ENCODE results near the gene SECTM1.
"Not testable (repeated sequence)": the region's sequence is repeated elsewhere in the genome, so short reads cannot be mapped to it uniquely, and the experiment has no call there.

The SECTM1 gene

GRCh38 chr17:82376042-82376730, 42.6 kb upstream of the SECTM1 start:
- H3K4me3 ChIP-seq (replicated peaks in 1 of 2; ENCODE audit: low read depth in 2 of 2, low read length in 2 of 2), result no peak overlapping the region
- TF ChIP-seq CTCF (IDR thresholded peaks at IDR 0.05; ENCODE audit: low read depth, low read length), result no peak
- no peak for DNase-seq (ENCODE audit: low read depth in 2 of 2)

DNA sequence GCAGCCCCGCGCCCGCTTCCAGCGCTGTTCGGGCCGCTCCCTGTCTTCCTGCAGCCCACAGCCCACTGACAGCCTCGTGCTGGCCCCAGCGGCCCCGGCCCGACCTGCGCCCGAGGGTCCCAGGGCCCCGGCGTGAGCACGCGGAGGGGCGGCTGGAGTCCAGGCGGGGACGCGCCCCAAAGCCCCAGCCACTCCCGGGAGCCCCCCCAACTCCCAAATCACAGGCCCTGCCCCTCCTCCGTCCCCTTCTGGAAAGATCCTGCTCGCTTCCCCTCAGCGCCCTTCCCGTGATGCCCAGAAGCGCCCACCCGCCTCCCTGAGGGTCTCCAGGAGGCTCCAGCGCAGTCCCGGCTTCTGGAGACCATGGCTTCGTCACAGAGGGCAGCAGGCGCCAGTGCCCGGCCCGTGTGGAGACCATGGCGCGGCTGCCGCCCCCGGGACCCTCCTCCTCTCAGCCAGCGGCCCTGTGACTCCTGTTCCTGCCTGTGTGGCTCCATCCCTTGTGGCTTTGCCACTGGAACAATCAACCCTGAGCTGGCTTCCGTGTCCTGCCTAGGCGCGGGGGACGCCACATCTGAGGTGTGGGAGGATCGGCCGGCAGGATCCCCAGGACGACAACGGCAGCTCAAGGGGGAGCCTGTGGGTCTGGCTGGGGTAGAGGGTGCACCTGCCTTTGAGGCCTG, 41.9 kb upstream of the SECTM1 start:
- TF ChIP-seq CTCF (IDR thresholded peaks at IDR 0.05; ENCODE audit: low read depth, low read length), result no peak
- DNase-seq (ENCODE audit: low read depth in 2 of 2), result no peak
- H3K4me3 ChIP-seq (replicated peaks in 1 of 2; ENCODE audit: low read depth in 2 of 2, low read length in 2 of 2), result no peak overlapping the region

GRCh38 chr17:82374626-82375331, 41.2 kb upstream of the SECTM1 start:
- no peak for TF ChIP-seq CTCF (IDR thresholded peaks at IDR 0.05; ENCODE audit: low read depth, low read length)
- DNase-seq (ENCODE audit: low read depth in 2 of 2), result no peak

GRCh38 chr17:82373731-82374625, 40.4 kb upstream of the SECTM1 start:
- H3K4me3 ChIP-seq (replicated peaks in 1 of 2; ENCODE audit: low read depth in 2 of 2, low read length in 2 of 2), result no peak overlapping the region
- TF ChIP-seq CTCF (IDR thresholded peaks at IDR 0.05; ENCODE audit: low read depth, low read length), result no peak
- no peak for DNase-seq (ENCODE audit: low read depth in 2 of 2)

More at GRCh38 chr17:82374626-82375331, 41.2 kb upstream of the SECTM1 start:
- H3K4me3 ChIP-seq (replicated peaks in 1 of 2; ENCODE audit: low read depth in 2 of 2, low read length in 2 of 2), result no peak overlapping the region

GRCh38 chr17:82373072-82373452, 39.5 kb upstream of the SECTM1 start:
- not testable (repeated sequence) for DNase-seq (ENCODE audit: low read depth in 2 of 2)

GRCh38 chr17:82372249-82373071, 38.9 kb upstream of the SECTM1 start:
- no peak for TF ChIP-seq CTCF (IDR thresholded peaks at IDR 0.05; ENCODE audit: low read depth, low read length)
- no peak for DNase-seq (ENCODE audit: low read depth in 2 of 2)
- no peak overlapping the region for H3K4me3 ChIP-seq (replicated peaks in 1 of 2; ENCODE audit: low read depth in 2 of 2, low read length in 2 of 2)

More at GRCh38 chr17:82373072-82373452, 39.5 kb upstream of the SECTM1 start:
- H3K4me3 ChIP-seq (replicated peaks in 1 of 2; ENCODE audit: low read depth in 2 of 2, low read length in 2 of 2), result not testable (repeated sequence)
